Cardiac muscle cell (in vitro differentiated cells and primary cell): ENCODE measurements around the gene FBXL7. TPM values are rescaled to one million over a fixed set of nuclear protein-coding genes. Genes with fewer than 3 reads are reported as not detected.
A peak's percentile ranks its signal among the peaks of the same experiment; 100 is the strongest.

Experiments used
- DNase-seq, 2 donors: peaks; one replicate each; pipeline versions ENCODE4 v3.0.0 to v3.0.0-alpha.2; 2010 to 2017; ENCODE audit warnings: low read depth in 1 of 2, low spot score in 1 of 2
- H3K27ac ChIP-seq: fragments of 200-600 bp; sonication (generic); 2 replicates; pipeline ENCODE4 v1.5.1; 2016
- H3K27me3 ChIP-seq: fragments of 200-600 bp; sonication (generic); 2 replicates; pipeline ENCODE4 v1.6.0; 2016; ENCODE audit warnings: control low read depth
- H3K36me3 ChIP-seq: fragments of 200-600 bp; sonication (generic); 2 replicates; pipeline ENCODE4 v1.5.1; 2016; ENCODE audit warnings: control low read depth
- H3K4me1 ChIP-seq: fragments of 200-600 bp; sonication (generic); 2 replicates; pipeline ENCODE4 v1.8.1; 2017; ENCODE audit warnings: low read depth, mild to moderate bottlenecking, mixed run types
- H3K4me3 ChIP-seq: fragments of 200-600 bp; sonication (generic); 2 replicates; pipeline ENCODE4 v1.5.1; 2016; ENCODE audit warnings: mild to moderate bottlenecking
- H3K9me3 ChIP-seq: fragments of 200-600 bp; sonication (generic); 2 replicates; pipeline ENCODE4 v1.5.1; 2017; ENCODE audit warnings: low read depth, mild to moderate bottlenecking, control low read depth
- CTCF ChIP-seq: IDR thresholded peaks from 2 replicates; pipeline ENCODE4 v1.5.1; 2012; ENCODE audit warnings: low read depth, mild to moderate bottlenecking, low read length
- polyA plus RNA-seq: library from polyadenylated mRNA; unstranded; fragments of >200 nt; fragmentation: Nextera tagmentation; extraction: Ambion mirVana; gene quantifications from 2 replicates; pipeline ENCODE4 v1.2.1, GENCODE V29; 2016
- total RNA-seq: library from RNA; depleted of rRNA; stranded (reverse); fragments of >200 nt; gene quantifications from 2 replicates; pipeline ENCODE4 v1.2.3, GENCODE V29; 2016

The FBXL7 gene
- total and polyA plus RNA-seq, 2 experiments from 2014 or later: 16.7 to 22.5 TPM

GRCh38 chr5:15690611-15691010 lies 190.6 kb downstream of the FBXL7 start:
- Histone ChIP-seq H3K27me3 (no peaks in the 10 kb centered on the region), H3K36me3 (no peaks in the 10 kb centered on the region), H3K4me3 (no peak overlapping the region), H3K27ac (no peak overlapping the region), H3K4me1 (peaks cover 16% of the 10 kb centered on the region), H3K9me3 (no peaks in the 10 kb centered on the region)
- peak in 1 of 2 donors; percentile 15 for DNase-seq
- no peak for TF ChIP-seq CTCF

GRCh38 chr5:15691521-15691920 lies 191.5 kb downstream of the FBXL7 start:
- DNase-seq: peak in 1 of 2 donors; percentile 9
- no peaks in the 10 kb centered on the region for H3K9me3 ChIP-seq

GRCh38 chr5:15692706-15693381 lies 192.9 kb downstream of the FBXL7 start:
- Histone ChIP-seq H3K36me3 (no peaks in the 10 kb centered on the region), H3K4me3 (no peak overlapping the region), H3K27ac (no peak overlapping the region), H3K27me3 (no peaks in the 10 kb centered on the region), H3K4me1 (peaks cover 20% of the 10 kb centered on the region), H3K9me3 (no peaks in the 10 kb centered on the region)
- DNase-seq: peak in 1 of 2 donors; percentile 32
- TF ChIP-seq CTCF: no peak

More at GRCh38 chr5:15691521-15691920, 191.5 kb downstream of the FBXL7 start:
- Histone ChIP-seq H3K27ac (no peak overlapping the region), H3K4me3 (no peak overlapping the region), H3K36me3 (no peaks in the 10 kb centered on the region), H3K27me3 (no peaks in the 10 kb centered on the region), H3K4me1 (peaks cover 20% of the 10 kb centered on the region)
- no peak for TF ChIP-seq CTCF

- Histone ChIP-seq H3K36me3 (no peaks in the 10 kb centered on the region), H3K4me1 (peaks cover 20% of the 10 kb centered on the region), H3K27me3 (no peaks in the 10 kb centered on the region), H3K9me3 (no peaks in the 10 kb centered on the region), H3K4me3 (no peak overlapping the region), H3K27ac (no peak overlapping the region)
- no peak for DNase-seq
- no peak for TF ChIP-seq CTCF
Measured at GRCh38 chr5:15693382-15693728, 193.4 kb downstream of the FBXL7 start.

- Histone ChIP-seq H3K27ac (no peak overlapping the region), H3K4me3 (no peak overlapping the region)
Measured at GRCh38 chr5:15693933-15694332, 194.0 kb downstream of the FBXL7 start.

More at GRCh38 chr5:15693933-15694332, 194.0 kb downstream of the FBXL7 start:
- Histone ChIP-seq H3K27me3 (no peaks in the 10 kb centered on the region), H3K4me1 (peaks cover 20% of the 10 kb centered on the region), H3K9me3 (no peaks in the 10 kb centered on the region), H3K36me3 (no peaks in the 10 kb centered on the region)
- no peak for TF ChIP-seq CTCF
- DNase-seq: no peak
